ENCODE measurements around the gene RARB.
A peak's percentile ranks its signal among the peaks of the same experiment; 100 is the strongest.

DNA sequence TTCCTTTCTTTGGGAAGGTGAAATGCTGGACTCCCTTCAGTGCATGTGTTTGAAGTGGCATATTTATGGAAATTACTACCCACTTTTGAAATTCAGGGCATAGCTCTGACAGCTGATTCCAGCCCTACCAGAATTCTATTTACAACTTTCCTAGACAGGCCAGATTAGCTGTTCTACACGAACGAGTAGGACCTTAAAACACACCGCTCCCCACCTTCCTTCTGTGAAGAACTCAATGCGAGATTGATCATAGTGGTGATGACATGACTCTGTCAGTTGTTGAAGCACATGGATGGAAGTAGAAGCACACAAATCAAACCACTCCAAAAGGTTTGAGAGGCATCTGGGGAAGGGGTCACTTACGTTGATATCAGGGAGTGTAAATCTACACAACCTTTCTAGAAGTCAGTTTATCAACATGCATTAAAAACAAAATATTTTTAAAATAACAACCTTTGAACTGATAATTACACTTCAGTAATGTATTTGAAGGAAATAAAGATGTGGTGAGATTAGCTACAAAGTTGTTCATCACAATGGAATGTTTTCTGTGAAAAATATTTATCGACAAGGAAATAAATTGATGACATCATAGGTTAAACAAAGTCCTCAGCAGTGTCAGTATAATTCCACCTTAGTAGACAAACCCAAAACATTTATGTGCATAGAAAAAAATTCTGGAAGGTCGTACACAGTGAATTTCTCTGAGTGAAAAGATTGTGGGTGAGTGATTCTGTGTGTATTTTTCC lies 29.8 kb downstream of the RARB start:
- TF ChIP-seq ZFP30 (CRISPR knock-in tag; IDR thresholded peaks at IDR 0.05) (no peak), BACH2 (CRISPR knock-in tag; IDR thresholded peaks at IDR 0.05; ENCODE audit: borderline replicate concordance) (no peak), ARNTL (CRISPR knock-in tag; IDR thresholded peaks at IDR 0.05; ENCODE audit: borderline replicate concordance, low read depth) (no peak), OSR1 (CRISPR knock-in tag; IDR thresholded peaks at IDR 0.05) (no peak), ZNF70 (CRISPR knock-in tag; IDR thresholded peaks at IDR 0.05) (no peak), ZFP3 (CRISPR knock-in tag; IDR thresholded peaks at IDR 0.05) (no peak), RARB (CRISPR knock-in tag; IDR thresholded peaks at IDR 0.05) (no peak), ZNF8 (CRISPR knock-in tag; IDR thresholded peaks at IDR 0.05) (no peak; the same call in 1 of the 2 replicates), TCF4 (CRISPR knock-in tag; IDR thresholded peaks at IDR 0.05; ENCODE audit: borderline replicate concordance) (no peak), GLIS3 (CRISPR knock-in tag; IDR thresholded peaks at IDR 0.05) (no peak), ESRRG (CRISPR knock-in tag; IDR thresholded peaks at IDR 0.05) (no peak)
- TF ChIP-seq, protein P1, sequence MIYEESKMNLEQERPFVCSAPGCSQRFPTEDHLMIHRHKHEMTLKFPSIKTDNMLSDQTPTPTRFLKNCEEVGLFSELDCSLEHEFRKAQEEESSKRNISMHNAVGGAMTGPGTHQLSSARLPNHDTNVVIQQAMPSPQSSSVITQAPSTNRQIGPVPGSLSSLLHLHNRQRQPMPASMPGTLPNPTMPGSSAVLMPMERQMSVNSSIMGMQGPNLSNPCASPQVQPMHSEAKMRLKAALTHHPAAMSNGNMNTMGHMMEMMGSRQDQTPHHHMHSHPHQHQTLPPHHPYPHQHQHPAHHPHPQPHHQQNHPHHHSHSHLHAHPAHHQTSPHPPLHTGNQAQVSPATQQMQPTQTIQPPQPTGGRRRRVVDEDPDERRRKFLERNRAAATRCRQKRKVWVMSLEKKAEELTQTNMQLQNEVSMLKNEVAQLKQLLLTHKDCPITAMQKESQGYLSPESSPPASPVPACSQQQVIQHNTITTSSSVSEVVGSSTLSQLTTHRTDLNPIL (CRISPR knock-in tag; IDR thresholded peaks at IDR 0.05; ENCODE audit: low read depth): peak; percentile 84
- TF ChIP-seq, protein P2, sequence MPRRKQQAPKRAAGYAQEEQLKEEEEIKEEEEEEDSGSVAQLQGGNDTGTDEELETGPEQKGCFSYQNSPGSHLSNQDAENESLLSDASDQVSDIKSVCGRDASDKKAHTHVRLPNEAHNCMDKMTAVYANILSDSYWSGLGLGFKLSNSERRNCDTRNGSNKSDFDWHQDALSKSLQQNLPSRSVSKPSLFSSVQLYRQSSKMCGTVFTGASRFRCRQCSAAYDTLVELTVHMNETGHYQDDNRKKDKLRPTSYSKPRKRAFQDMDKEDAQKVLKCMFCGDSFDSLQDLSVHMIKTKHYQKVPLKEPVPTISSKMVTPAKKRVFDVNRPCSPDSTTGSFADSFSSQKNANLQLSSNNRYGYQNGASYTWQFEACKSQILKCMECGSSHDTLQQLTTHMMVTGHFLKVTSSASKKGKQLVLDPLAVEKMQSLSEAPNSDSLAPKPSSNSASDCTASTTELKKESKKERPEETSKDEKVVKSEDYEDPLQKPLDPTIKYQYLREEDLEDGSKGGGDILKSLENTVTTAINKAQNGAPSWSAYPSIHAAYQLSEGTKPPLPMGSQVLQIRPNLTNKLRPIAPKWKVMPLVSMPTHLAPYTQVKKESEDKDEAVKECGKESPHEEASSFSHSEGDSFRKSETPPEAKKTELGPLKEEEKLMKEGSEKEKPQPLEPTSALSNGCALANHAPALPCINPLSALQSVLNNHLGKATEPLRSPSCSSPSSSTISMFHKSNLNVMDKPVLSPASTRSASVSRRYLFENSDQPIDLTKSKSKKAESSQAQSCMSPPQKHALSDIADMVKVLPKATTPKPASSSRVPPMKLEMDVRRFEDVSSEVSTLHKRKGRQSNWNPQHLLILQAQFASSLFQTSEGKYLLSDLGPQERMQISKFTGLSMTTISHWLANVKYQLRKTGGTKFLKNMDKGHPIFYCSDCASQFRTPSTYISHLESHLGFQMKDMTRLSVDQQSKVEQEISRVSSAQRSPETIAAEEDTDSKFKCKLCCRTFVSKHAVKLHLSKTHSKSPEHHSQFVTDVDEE (CRISPR knock-in tag; IDR thresholded peaks at IDR 0.05): no peak
- TF ChIP-seq, protein P3, sequence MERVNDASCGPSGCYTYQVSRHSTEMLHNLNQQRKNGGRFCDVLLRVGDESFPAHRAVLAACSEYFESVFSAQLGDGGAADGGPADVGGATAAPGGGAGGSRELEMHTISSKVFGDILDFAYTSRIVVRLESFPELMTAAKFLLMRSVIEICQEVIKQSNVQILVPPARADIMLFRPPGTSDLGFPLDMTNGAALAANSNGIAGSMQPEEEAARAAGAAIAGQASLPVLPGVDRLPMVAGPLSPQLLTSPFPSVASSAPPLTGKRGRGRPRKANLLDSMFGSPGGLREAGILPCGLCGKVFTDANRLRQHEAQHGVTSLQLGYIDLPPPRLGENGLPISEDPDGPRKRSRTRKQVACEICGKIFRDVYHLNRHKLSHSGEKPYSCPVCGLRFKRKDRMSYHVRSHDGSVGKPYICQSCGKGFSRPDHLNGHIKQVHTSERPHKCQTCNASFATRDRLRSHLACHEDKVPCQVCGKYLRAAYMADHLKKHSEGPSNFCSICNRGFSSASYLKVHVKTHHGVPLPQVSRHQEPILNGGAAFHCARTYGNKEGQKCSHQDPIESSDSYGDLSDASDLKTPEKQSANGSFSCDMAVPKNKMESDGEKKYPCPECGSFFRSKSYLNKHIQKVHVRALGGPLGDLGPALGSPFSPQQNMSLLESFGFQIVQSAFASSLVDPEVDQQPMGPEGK (CRISPR knock-in tag; IDR thresholded peaks at IDR 0.05; ENCODE audit: borderline replicate concordance): no peak

Data from SK-N-SH treated with all-trans-retinoic acid at 6 μM for 48 hours (cell line).